Endothelial cell of umbilical vein (primary cell): ENCODE measurements around the gene AP2B1. TPM values are rescaled to one million over a fixed set of nuclear protein-coding genes. Genes with fewer than 3 reads are reported as not detected.

Experiments used
- BruUV-seq: library from RNA; stranded (reverse); fragments of 400-500 nt; replicated peaks from 2 replicates; lab custom pipeline; 2021; lab: Mats Ljungman, UMichigan
- CTCF ChIA-PET: fragments of 300-600, 350-600 bp; sonication (Branson Sonifier 250); formaldehyde crosslinking; loops from one replicate; lab custom pipeline; 2021; ENCODE audit warnings: antibody characterized with exemption, inconsistent platforms; lab: Charles Lee
- POLR2A ChIA-PET: fragments of 300-600, 350-600 bp; sonication (Branson Sonifier 250); formaldehyde crosslinking; loops from one replicate; lab custom pipeline; 2021; ENCODE audit warnings: antibody characterized with exemption, inconsistent platforms; lab: Charles Lee
- DNase-seq: peaks from one replicate; pipeline ENCODE4 v3.0.0-alpha.2; 2011; ENCODE audit warnings: low read depth, low spot score
- FAIRE-seq: peaks from 2 replicates; lab custom pipeline; 2011; peaks lifted over from hg19 to GRCh38; lab: Jason Lieb, UNC
- H2AFZ ChIP-seq: 2 replicates; pipeline ENCODE4 v1.6.0; 2012; ENCODE audit warnings: low read depth, low read length, control low read depth, inconsistent platforms
- H3K27ac ChIP-seq: 2 replicates; pipeline ENCODE4 v1.5.1; 2011; ENCODE audit warnings: low read depth, mild to moderate bottlenecking, control low read depth, low read length, moderate library complexity; ENCODE audit not compliant: insufficient read depth
- H3K27me3 ChIP-seq, 2 experiments: 2 replicates each; pipeline versions ENCODE4 v1.6.0 to v1.6.1; 2011; ENCODE audit warnings: low read length in 2 of 2, mixed read lengths in 1 of 2; ENCODE audit not compliant: control insufficient read depth in 2 of 2, insufficient read depth in 2 of 2
- H3K36me3 ChIP-seq, 2 experiments: 2 replicates in 1 of 2; 3 replicates in 1 of 2; pipeline ENCODE4 v1.5.1; 2011; ENCODE audit warnings: low read length in 2 of 2, mild to moderate bottlenecking in 1 of 2, moderate library complexity in 1 of 2; ENCODE audit not compliant: control insufficient read depth in 2 of 2, insufficient read depth in 2 of 2; ENCODE audit errors: extremely low read depth in 1 of 2
- H3K4me1 ChIP-seq: 3 replicates; pipeline ENCODE4 v1.5.1; 2011; ENCODE audit warnings: mild to moderate bottlenecking, low read length; ENCODE audit not compliant: control insufficient read depth, insufficient read depth; ENCODE audit errors: extremely low read depth
- H3K4me2 ChIP-seq: 2 replicates; pipeline ENCODE4 v1.6.1; 2011; ENCODE audit warnings: low read length, control low read depth, mixed read lengths; ENCODE audit not compliant: insufficient read depth
- H3K4me3 ChIP-seq, 3 experiments: fragments of 200-600 bp in 1 of 3; sonication (generic), shearing (Covaris generic) in 1 of 3; replicated peaks in 1 of 3; 2 replicates each; pipeline ENCODE4 v1.5.1; 2011 to 2016; ENCODE audit warnings: control low read depth in 3 of 3, low read length in 3 of 3, mild to moderate bottlenecking in 2 of 3, inconsistent platforms in 1 of 3, low read depth in 1 of 3, moderate library complexity in 1 of 3; ENCODE audit not compliant: insufficient read depth in 1 of 3
- H3K79me2 ChIP-seq: 2 replicates; pipeline ENCODE4 v1.6.0; 2012; ENCODE audit warnings: low read length, inconsistent platforms; ENCODE audit not compliant: control insufficient read depth, insufficient read depth
- H3K9ac ChIP-seq: replicated peaks from 2 replicates; pipeline ENCODE3; 2011; ENCODE audit warnings: low read length, control low read depth; ENCODE audit not compliant: insufficient read depth; ENCODE audit errors: extremely low read depth
- H3K9me1 ChIP-seq: replicated peaks from 3 replicates; pipeline ENCODE4 v1.6.0; 2011; ENCODE audit warnings: mild to moderate bottlenecking, low read length; ENCODE audit not compliant: control insufficient read depth, insufficient read depth; ENCODE audit errors: extremely low read depth
- H3K9me3 ChIP-seq: replicated peaks from 2 replicates; pipeline ENCODE4 v1.5.1; 2012; ENCODE audit warnings: low read length, inconsistent platforms; ENCODE audit not compliant: control insufficient read depth, insufficient read depth
- H4K20me1 ChIP-seq: replicated peaks from 2 replicates; pipeline ENCODE3; 2011; ENCODE audit warnings: mild to moderate bottlenecking, low read length; ENCODE audit not compliant: control insufficient read depth, insufficient read depth; ENCODE audit errors: extremely low read depth
- CTCF ChIP-seq, 2 donors: IDR thresholded peaks; 1 replicate in 1 of 2; 2 replicates in 1 of 2; pipeline ENCODE4 v1.5.1; 2011; ENCODE audit warnings: low read length in 2 of 2, mild to moderate bottlenecking in 2 of 2, moderate library complexity in 2 of 2, control low read depth in 1 of 2, inconsistent platforms in 1 of 2, low read depth in 1 of 2; ENCODE audit not compliant: insufficient read depth in 1 of 2; ENCODE audit errors: extremely low read depth in 1 of 2
- EZH2 ChIP-seq: IDR thresholded peaks from 2 replicates; pipeline ENCODE4 v1.6.1; 2012; ENCODE audit warnings: borderline replicate concordance, low read depth, mild to moderate bottlenecking, moderate library complexity, low read length, inconsistent platforms; ENCODE audit not compliant: severe bottlenecking
- FOS ChIP-seq: IDR thresholded peaks from 2 replicates; pipeline ENCODE4 v1.6.1; 2011; ENCODE audit warnings: mild to moderate bottlenecking, low read length, moderate library complexity, borderline replicate concordance; ENCODE audit not compliant: insufficient read depth
- JUN ChIP-seq: IDR thresholded peaks from 2 replicates; pipeline ENCODE4 v1.6.1; 2011; ENCODE audit warnings: borderline replicate concordance, low read depth; ENCODE audit not compliant: insufficient read length, insufficient read depth
- MAX ChIP-seq: IDR thresholded peaks from 2 replicates; pipeline ENCODE4 v1.6.1; 2011; ENCODE audit not compliant: insufficient read depth, insufficient read length
- MYC ChIP-seq: IDR thresholded peaks from one replicate; pipeline ENCODE4 v1.6.1; 2011; ENCODE audit warnings: mild to moderate bottlenecking, low read depth, low read length
- POLR2A ChIP-seq: IDR thresholded peaks from 2 replicates; pipeline ENCODE4 v1.6.1; 2012; ENCODE audit warnings: low read depth, mild to moderate bottlenecking, control low read depth, low read length
- POLR2AphosphoS5 ChIP-seq: IDR thresholded peaks from 2 replicates; pipeline ENCODE4 v1.6.1; 2012; ENCODE audit warnings: low read depth, mild to moderate bottlenecking, control low read depth, low read length, moderate library complexity; ENCODE audit not compliant: insufficient read depth
- dilution Hi-C: fragments of 300-500 bp; cut with MboI; formaldehyde crosslinking; loops from one replicate; pipeline ENCODE4 v1.15.0; 2019; ENCODE audit warnings: low sequenced_read_pairs; ENCODE audit not compliant: extremely low pct_ligation_motif_present
- intact Hi-C: fragments of 100-400 bp; cut with micrococcal nuclease; formaldehyde crosslinking; loops from one replicate; pipeline ENCODE4 v1.10.0; 2022
- polyA plus RNA-seq, 4 experiments: library from polyadenylated mRNA; depleted of rRNA in 3 of 4; stranded (reverse) in 3 of 4; unstranded in 1 of 4; fragments of >200 nt; gene quantifications; 2 replicates each; pipeline versions ENCODE4 v1.2.1 to v1.2.3, GENCODE V29; 2011 to 2012; ENCODE audit warnings: missing spikeins in 1 of 4
- total RNA-seq: library from RNA; stranded (reverse); gene quantifications from 2 replicates; pipeline ENCODE4 v1.2.3, GENCODE V29; 2021

Gene AP2B1
- total and polyA plus RNA-seq, 2 donors (not counting 3 experiments of a cell fraction or from before 2014, with no cell fraction given) = 106 to 198 TPM

GRCh38 chr17:35745749-35746320 is 158.7 kb downstream of the AP2B1 start:
- Histone ChIP-seq H4K20me1 (no peaks in the 10 kb centered on the region), H3K79me2 (no peaks in the 10 kb centered on the region), H3K9me3 (no peaks in the 10 kb centered on the region), H2AFZ (no peak overlapping the region), H3K27ac (no peak overlapping the region), H3K9ac (no peak overlapping the region), H3K4me1 (no peaks in the 10 kb centered on the region), H3K9me1 (no peaks in the 10 kb centered on the region), H3K4me3 (no peak overlapping the region), H3K27me3 (peaks cover 36 to 39% of the 10 kb centered on the region in 2 experiments), H3K36me3 (no peaks in the 10 kb centered on the region), H3K4me2 (no peak overlapping the region)
- ChIA-PET CTCF (interaction anchor here (2.0 to 6.7 kb wide), 2 partner anchors 17 to 132 kb away, joined by 13 to 270 read pairs; no protein-coding TSS in a partner anchor), POLR2A (interaction anchor here (0.6 kb wide), 1 partner anchor 130 kb away, joined by 4 read pairs; no protein-coding TSS in a partner anchor)
- intact Hi-C loops = no loop called here
- dilution Hi-C loops = loop anchor here (25.0 kb wide), 1 partner anchor 134 kb away; no protein-coding TSS in a partner anchor
- no peak for TF ChIP-seq FOS
- no peak for TF ChIP-seq MYC
- no peak for TF ChIP-seq JUN
- no peak for TF ChIP-seq POLR2A
- TF ChIP-seq MAX = no peak
- no peak for TF ChIP-seq POLR2AphosphoS5
- no peak for TF ChIP-seq EZH2
- no peak for TF ChIP-seq CTCF (IDR thresholded peaks at IDR 0.05; ENCODE audit: extremely low read depth in 1 of 2, insufficient read depth in 1 of 2, low read depth in 1 of 2, low read length in 2 of 2)
- BruUV-seq = no TSS peak
- FAIRE-seq (no peak), DNase-seq (no peak)
